Upper lobe of left lung (tissue), 4 donors: Measurements from ENCODE around the gene SRP54.

Experiments used
- EP300 ChIP-seq, 4 donors: sonication (generic); formaldehyde crosslinking; IDR thresholded peaks; one replicate each; pipeline ENCODE4 v1.5.1; 2017; ENCODE audit warnings: antibody characterized with exemption in 4 of 4, control low read depth in 2 of 4
- POLR2A ChIP-seq, 4 donors: fragments of 450-650 bp; IDR thresholded peaks; one replicate each; pipeline ENCODE4 v1.5.1; 2016 to 2017; ENCODE audit warnings: antibody characterized with exemption in 4 of 4, mild to moderate bottlenecking in 2 of 4
- POLR2AphosphoS5 ChIP-seq, 2 donors: sonication (generic); formaldehyde crosslinking; IDR thresholded peaks; one replicate each; pipeline ENCODE4 v1.5.1; 2017; ENCODE audit warnings: antibody characterized with exemption in 2 of 2
- TF ChIP-seq, protein P1 (sequence below), 6 experiments: fragments of 450-650 bp in 4 of 6; fragments of 200-600 bp in 2 of 6; sonication (generic) in 2 of 6; IDR thresholded peaks; one replicate each; pipeline ENCODE4 v1.5.1; 2016 to 2019; ENCODE audit warnings: antibody characterized with exemption in 6 of 6

DNA sequence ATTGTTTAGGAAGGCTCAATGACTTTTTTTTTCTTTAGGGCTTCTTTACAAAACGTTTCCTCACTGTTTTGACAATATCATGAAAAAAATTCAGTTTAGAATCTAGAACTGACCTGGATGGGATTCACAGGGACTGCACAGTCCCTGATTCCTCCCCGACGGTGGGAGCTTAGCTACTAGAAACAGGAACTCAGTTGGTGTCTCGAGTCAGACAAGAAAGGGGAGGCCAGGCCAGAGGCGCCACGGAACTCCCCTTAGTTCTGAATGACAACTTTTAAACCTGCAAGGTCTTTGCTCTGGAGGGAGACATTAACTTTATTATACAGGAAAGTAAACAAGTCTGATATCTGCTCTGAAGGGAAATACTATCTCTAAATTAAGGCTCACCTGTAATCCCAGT, 45.4 kb upstream of the SRP54 start:
- TF ChIP-seq EP300 (IDR thresholded peaks at IDR 0.05) (no peak), POLR2AphosphoS5 (IDR thresholded peaks at IDR 0.05) (no peak), POLR2A (IDR thresholded peaks at IDR 0.05) (no peak)
- TF ChIP-seq, protein P1, sequence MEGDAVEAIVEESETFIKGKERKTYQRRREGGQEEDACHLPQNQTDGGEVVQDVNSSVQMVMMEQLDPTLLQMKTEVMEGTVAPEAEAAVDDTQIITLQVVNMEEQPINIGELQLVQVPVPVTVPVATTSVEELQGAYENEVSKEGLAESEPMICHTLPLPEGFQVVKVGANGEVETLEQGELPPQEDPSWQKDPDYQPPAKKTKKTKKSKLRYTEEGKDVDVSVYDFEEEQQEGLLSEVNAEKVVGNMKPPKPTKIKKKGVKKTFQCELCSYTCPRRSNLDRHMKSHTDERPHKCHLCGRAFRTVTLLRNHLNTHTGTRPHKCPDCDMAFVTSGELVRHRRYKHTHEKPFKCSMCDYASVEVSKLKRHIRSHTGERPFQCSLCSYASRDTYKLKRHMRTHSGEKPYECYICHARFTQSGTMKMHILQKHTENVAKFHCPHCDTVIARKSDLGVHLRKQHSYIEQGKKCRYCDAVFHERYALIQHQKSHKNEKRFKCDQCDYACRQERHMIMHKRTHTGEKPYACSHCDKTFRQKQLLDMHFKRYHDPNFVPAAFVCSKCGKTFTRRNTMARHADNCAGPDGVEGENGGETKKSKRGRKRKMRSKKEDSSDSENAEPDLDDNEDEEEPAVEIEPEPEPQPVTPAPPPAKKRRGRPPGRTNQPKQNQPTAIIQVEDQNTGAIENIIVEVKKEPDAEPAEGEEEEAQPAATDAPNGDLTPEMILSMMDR (IDR thresholded peaks at IDR 0.05): no peak
